Epithelial cell of prostate (primary cell): ENCODE results near the gene S1PR3.

Source experiments
- DNase-seq: peaks from one replicate; pipeline ENCODE4 v3.0.0-alpha.2; 2011; ENCODE audit warnings: low read depth, low spot score
- H3K27ac ChIP-seq: fragments of 450-650 bp; 2 replicates; pipeline ENCODE4 v1.5.1; 2017; ENCODE audit warnings: mild to moderate bottlenecking

Gene S1PR3

DNA sequence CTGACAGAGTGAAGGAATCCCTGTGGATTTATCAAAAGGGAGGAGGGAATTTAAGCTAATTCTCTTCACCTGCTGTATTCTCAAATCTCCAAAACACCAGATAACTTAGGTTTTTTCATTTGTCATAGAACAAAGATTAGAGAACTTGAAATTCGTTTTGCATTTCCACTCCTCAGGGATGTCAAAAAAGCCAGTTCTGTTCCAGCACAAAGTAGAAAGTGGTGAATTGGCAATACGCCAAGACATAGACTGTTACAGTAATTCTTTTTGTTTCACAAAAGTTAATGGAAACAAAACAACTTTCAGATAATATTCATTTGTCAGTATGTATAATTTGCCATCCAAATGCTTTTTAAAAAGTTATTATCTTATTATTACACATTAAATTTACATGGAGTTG is 15.0 kb downstream of the S1PR3 start:
- no peak overlapping the region for H3K27ac ChIP-seq
- DNase-seq: no peak

DNA sequence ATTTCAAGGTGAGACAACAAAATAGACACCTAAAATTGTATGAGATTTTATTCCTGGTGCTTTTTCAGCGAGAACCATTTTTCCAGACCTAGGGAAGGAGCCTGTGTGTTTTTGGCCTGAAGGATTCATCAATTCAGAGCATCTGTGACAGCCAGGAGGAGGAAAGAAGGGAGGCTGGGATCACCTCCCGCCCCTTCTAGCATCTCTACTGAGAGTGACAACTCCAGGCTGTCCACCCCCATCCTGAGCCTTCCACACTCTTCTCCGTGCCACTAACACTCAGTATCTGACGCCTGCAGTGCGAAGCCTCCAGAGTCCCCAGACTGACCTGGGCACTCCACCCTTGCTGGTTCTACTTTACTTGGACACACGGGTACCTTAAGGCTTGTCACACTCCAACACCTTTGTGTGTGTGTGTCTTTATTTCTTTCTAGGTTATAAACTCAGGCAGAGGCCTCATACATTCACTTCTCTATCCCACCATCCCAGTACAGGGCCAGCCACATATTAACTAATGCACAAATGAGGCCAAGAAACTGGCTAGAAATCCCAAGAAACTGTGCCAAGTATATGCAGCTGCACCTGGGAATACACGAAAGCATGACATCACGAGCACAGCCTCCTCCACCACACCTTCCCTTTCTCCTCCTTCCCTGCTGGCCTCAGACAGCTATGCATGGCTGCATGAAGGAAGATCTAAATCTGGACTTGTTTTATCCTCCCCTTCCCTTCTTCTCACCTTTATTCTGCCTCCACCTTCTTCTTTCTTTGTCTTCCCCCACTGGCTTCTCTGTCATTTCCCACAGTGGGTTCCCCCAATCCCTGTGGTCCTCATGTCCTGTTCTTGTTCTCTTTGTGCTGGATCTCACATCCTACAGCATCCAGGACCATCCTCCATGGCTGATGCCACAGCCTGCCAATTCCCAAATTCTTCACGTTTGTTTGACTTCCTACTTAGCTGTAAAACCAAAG is 16.0 kb downstream of the S1PR3 start:
- no peak for DNase-seq
- no peak overlapping the region for H3K27ac ChIP-seq

DNA sequence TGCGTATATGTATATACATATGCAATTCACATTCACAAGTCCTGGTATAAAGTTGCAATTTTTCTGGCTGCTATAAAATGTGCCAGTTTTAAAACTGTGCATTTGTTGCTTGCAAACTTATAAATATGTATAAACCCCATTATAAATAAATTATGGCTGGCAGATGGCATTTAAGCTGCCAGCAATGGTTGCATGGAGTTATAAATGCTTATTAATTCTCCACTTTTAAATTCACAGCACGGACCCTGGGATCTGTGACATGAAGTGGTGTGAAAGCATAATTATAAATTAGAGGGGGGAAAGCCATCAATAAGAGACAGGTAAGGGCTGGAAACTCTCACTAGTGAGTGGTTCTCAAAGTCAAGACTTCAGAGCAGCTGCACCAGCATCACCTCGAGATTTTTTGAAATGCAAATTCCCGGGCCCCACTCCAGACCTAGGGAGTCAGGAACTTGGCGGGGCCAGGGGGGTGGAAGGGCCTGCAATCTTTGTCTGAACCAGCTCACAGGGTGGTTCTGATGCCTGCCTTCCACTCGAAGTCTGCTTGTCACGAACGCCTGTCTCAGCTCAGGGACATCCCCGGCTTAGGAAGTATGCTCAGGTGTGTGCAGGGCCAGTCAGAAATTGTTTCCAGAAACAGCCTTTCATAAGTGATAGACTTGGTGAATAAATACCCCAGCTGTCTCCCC is 16.9 kb downstream of the S1PR3 start:
- no peak overlapping the region for H3K27ac ChIP-seq
- DNase-seq: no peak

DNA sequence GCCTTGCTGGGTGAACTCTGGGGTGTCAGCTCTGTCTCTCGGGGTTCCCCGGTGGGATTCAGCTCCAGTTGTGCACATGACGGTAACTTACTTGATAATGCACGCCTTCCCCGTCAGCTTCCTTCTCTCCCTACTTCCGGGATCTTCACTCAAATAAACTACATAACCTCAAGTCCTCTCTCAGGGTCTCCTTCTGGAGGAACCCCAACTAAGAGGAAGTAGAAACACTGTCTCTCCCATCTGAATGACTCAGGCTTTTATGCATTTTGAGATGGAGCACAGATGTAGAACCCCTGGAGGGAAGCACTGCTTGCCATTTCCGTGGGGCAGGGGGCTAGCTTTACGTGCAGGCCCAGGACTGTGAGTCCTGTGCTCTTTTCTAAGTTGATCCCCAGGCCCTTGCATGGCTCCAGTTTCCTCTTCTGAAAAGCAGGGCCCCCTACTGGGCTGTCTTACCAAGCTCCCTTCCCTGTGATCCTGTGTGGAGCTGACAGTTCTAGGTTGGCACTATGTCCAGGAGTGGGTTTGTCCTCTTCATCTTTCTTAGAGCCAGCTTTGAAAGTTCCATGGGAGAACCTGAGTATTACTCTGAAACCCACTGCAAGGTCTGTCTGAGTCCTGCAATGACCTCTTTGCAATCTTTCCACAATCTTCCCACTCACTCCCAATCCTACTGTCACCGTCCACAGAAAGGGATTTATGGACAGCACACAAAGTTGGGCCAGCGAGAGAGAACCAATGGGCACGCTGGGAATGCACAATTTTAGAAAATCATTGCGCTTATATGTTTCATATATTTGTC is 17.7 kb downstream of the S1PR3 start:
- no peak for DNase-seq
- no peak overlapping the region for H3K27ac ChIP-seq

DNA sequence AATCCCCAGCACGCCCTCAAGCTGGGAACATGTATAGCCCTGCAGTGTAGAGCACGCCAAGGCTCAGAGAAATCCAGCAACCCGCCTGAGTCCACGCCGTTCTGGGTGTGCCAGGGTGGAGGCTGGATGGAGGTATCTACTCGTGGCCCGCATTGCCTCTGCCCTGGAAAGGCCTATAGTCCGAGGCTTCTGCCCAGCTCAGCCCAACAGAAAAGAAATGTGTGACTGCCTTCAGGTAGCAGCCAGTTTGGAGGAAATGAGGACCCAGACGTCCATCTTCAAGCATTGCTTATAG is 18.2 kb downstream of the S1PR3 start:
- no peak for DNase-seq

DNA sequence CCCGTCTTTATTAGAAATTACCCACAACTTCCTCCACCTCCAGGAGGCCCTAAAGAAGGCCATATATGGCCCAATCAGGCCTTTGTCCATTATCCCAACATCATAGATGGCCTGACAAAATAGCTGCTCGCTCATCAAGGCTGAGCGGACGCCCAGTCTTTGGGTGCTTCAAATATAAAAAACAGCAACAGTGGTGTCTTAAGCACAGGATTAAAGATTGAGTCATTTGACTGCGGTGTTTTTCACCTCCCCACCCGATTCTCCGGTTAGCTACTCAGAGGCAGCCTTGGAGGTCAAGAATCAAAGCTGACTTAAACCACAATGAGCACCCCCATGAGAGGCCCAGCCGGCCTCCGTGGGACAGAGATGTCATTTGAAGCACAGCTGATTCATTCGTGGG is 18.8 kb downstream of the S1PR3 start:
- DNase-seq: no peak
- no peak overlapping the region for H3K27ac ChIP-seq

More for the DNA sequence above, 18.2 kb downstream of the S1PR3 start:
- H3K27ac ChIP-seq: no peak overlapping the region

DNA sequence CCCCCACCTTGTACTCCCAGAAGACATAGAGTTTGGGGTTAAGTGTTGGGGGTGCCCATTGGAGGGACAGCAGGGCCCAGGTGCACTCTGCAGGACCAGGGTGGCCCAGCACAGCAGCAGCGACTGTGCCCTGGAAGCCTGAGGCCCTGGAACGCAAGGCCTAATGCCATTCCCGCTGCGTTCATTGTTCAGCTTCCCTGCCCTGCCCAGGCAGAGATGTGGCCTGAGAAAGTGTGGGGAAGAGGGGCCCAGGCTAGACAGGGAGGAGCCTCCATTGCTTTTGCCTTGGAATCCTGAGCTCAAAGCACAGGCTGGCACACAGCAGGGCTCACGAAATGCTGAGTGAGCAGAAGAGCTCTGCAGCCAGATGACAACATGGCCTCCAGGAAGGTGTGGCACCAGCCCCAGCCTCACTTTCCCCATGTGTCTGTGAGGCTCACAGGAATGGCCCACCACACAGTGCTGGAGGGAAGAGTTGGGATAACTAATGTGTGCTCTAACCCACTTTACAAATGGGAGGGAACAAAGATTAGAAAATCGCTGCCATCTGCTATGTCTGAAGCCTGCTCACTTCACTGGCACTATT is 19.4 kb downstream of the S1PR3 start:
- H3K27ac ChIP-seq: no peak overlapping the region
- DNase-seq: no peak

DNA sequence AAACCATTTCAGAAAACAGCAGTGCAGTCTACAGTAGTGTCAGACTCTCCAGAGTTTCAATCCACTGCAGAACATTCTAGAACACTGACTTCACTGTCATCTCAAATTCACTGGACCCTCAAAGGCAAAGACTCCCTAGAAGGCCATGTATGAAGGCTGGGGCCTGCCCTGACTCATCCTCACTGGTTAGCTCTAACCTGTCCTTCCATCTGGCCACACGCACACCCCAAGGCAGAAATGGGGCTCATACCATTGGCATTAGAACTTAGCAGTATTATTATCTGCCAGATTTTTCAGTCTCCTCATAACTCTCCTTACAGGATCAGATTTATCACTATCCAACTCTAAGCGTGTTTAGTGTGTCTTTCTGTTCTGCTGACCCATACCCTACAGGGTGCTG is 20.4 kb downstream of the S1PR3 start:
- no peak for DNase-seq
- H3K27ac ChIP-seq: no peak overlapping the region

DNA sequence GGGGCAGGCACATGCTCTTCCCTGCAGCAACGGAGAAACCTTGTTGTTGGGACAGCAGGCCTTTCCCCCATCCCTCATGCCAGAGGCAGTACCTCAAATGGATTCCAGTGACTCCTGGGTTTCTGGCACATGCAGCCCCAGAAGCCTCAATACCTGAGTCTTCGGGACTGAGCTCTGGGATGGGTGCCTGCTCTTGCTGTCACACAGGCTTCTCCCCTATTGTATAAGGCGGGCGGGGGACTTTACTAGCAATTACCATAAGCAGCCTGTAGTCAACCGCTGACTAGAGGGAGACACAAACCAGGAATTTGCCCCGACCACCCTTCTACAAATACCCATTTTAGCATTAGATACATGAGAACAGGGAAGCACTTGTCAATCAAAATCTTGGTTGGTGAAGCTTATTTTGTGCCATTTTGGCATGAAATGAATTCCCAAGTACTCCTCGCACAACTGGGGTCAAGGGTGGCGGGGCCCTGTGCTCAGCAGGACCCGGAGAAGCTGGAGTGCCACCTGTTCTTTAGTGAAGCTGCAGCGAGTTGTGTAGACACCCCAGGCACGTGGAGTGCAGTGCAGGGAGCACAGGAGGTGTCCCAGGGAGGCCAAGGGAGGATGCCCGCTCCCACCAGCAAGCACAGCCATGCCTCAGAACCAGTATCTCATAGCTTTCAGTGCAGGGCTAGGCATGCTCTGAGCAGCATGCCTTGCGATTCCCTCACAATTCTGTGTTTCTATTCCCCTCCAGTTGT is 21.2 kb downstream of the S1PR3 start:
- DNase-seq: no peak
- H3K27ac ChIP-seq: no peak overlapping the region

DNA sequence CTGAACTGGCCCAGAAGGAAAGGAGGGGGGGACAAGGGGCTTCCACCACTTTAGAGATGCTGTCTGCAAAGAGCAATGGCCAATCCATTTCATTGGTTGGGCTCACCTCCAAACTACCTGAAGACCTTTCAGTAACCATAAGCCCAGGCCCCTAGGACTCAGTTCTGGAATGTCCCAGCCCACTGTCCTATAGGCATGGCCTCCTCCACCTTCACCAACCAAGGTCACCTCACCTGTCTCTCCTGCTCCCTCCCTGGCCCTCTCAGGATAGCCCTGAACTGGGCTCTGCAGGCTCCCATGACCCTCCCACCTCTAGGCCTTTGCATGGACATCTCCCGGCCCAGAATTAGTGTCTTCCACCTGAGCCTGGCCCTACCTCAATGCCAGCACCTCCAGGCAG is 22.4 kb downstream of the S1PR3 start:
- no peak for DNase-seq
- no peak overlapping the region for H3K27ac ChIP-seq

DNA sequence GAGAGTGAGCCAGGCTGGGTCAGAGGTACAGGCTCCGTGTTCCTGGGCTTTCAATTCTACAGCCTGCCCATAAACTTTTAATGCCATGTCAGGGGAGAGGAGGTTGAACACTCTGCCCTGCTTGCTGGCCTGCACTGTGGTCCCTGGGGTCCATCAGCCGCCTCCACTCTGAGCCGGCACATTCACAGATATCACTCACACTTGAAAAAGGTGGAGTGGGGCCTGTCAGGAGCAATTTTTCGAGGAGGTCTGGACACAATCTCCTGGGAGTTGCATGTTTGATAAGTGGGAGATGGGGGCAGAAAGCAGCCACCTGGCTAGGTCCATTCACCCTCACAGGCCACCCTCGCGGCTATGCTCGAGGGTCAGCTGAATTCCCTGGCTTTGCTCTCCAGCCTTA is 22.9 kb downstream of the S1PR3 start:
- DNase-seq: no peak
- H3K27ac ChIP-seq: no peak overlapping the region

DNA sequence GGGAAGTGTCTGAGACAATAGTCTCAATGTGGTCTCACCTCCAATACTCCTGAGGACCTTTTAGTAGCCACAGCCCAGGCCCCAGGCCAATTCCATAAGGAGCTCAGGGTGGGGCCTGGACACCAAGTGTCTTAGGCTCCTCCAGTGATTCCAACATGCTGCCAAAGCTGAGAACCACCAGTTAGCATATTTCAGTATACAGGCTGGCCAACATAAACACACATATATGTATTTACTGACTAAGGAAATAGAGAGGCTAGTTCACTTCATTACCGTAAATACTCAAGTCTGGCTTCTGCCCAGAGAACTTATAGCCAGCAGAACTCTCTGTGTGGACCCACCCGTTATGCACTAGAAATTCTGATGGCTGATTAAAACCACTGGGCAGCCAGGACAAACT is 24.1 kb downstream of the S1PR3 start:
- no peak overlapping the region for H3K27ac ChIP-seq
- DNase-seq: no peak

DNA sequence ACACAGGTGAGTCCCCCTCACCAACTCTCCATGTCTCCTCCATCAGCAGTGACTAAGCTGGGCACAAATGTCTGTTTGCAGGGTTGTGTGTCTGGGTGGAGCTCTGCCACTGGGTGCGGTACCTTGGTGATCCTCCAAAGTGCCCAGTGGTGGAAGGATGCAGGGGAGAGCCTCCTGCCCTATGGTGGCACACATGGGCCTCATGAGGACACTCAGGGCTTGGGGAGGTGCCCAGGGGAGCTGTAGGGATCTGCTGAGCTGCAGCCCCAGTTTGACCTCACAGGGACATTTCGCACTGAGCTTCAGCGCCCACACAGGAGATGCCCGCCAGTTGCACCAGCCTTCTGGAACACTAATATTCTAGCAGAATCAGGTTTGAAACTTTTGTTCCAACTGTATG is 29.5 kb downstream of the S1PR3 start:
- no peak for DNase-seq
- H3K27ac ChIP-seq: no peak overlapping the region

DNA sequence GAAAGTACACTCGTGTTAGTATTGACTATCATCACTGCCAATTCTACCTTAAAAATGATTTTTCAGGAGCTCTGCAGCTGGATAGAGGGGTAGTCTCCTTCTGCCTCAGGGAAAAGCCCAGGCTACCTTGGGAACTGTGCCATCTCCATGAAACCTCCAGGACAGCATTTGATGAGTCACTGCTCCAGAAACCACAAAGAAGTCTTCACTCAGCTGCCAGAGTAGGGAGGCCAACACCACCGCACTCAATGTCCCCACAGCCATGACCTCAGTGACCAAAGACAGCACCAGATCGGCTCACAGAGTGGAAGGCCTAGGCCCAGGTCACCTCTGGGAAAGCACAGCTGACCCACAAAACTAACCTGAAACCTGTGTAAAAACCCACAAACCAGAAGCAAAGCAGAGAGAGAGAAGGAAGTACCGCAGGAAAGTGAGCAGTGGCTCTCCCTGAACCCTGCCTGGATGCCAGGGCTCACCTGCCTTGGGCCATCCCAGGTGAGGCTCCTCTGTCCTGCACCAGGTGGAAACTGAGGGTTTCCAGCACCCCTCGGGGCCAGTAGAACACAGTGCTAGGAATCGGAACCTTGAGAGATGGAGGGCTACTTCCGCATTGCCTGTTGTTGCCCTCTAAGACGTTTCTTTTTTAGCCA is 30.0 kb downstream of the S1PR3 start:
- peak overlapping the region; percentile 14 for H3K27ac ChIP-seq
- DNase-seq: peak; percentile 26

DNA sequence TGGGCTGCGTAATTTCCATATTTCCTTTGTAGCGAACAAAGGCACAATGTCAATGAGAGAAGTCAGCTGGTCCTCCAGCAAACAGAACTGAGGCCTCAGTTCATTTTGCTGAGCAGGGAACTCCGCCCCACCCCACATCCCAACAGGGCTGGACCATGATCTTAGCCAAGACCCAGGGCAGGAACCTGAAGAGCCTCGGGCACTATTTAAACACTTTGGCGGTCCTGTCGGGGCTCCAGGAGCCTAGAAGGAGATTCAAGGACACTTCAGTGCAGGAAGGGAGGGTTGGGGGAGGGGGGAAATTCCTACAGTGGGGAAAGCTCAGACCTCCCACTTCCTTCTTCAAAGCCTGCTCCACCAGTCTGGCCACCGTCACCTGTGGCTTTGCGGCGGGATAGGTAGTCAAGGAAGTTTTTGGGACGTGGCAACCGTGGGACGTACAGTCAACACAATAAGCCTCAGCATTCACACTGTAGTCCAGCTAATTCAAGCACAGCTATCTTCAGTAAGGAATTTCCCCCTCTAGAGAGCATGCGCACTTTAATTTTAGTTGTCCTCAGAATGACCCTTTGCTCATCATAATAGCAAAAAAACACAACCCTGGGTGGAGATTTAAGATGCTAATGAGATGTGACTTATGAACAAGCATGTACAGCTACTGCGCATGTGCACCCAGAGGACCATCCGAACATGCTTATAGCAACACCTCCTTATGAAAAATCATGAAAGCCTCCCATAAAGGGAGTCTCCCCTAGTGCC is 30.9 kb downstream of the S1PR3 start:
- DNase-seq: peak; percentile 71
- peak overlapping the region; percentile 14 for H3K27ac ChIP-seq

DNA sequence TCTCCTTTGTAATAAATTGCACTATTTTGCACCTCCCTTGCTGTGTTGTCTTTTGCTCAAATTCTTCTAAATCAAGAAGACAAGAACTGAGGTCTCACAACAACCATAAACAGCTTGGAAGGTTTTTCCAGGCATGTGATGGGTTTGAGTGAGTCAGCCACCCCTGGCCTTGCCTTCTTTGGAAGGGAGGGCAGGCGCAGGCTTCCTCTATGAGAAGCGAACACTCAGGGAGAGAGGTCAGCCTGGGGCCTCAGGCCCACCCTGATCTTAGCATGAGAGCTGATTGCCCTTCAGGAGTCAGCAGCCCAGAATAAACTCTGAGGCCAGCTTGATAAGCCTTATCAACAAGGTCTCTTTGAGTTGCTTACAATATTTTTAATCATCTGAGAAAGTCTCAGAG is 31.6 kb downstream of the S1PR3 start:
- no peak overlapping the region for H3K27ac ChIP-seq
- no peak for DNase-seq

DNA sequence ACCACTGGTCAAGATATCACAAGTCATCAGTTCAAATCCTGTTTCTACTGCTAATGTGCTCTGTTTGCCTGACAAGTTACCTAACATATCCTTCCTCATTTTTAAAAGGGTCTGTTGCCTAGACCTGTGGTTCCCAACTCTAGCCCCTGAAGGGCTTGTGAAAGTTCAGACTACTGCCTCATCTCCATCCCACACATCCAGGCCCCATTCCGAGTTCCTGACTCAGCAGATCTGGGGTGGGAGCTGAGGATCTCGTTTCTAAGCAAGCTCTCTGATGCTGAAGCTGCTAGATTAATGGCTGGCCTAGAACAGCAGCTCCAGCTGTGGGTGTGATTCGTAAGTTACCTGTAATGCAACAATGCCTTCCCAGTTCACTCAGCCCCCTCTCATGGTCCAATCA is 32.5 kb downstream of the S1PR3 start:
- no peak overlapping the region for H3K27ac ChIP-seq
- no peak for DNase-seq

DNA sequence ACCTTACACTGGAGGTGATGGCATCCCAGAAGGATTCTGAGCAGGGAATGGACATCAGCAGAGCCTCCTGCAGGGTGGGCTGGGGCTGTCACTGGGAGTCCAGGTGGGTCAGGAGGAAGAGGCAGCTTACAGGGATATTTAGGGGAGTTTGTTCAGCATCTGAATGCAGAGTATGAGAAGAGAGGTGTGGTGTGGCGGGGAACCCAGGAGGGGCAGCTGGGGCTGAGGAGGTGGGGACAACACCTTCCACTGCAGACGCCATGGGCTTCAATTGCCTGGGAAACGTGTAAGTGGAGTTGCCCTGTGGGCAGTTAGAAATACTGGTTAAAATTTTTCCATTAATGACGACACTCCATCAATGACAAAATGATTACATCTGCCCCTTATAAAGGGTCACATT is 33.5 kb downstream of the S1PR3 start:
- no peak overlapping the region for H3K27ac ChIP-seq
- no peak for DNase-seq

DNA sequence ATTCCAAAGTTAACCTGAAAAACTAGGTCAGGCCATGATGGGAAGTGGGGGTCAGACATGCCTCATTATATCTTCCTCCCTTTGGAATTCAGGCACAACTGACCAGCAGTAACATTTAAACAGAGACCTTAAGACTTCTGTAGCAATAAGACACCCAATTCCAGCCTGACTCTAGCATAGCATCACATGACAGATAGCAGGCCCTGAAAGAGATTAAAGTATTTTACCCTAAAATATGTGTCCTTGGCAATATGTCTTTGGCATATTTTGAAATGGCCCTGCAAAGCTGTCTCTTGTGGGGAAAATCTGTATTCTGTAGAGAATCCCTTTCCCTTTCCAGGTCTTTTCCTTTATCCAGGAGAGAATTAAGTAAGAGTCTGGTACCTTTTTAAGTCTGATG is 34.3 kb downstream of the S1PR3 start:
- no peak overlapping the region for H3K27ac ChIP-seq
- DNase-seq: no peak
